GM18951 (cell line): ENCODE results near the gene DUSP16.
"Not testable (repeated sequence)": the region's sequence is repeated elsewhere in the genome, so short reads cannot be mapped to it uniquely, and the experiment has no call there.

Experiments used
- POLR2A ChIP-seq: IDR thresholded peaks from 4 replicates; pipeline ENCODE4 v1.6.1; 2011; ENCODE audit warnings: mild to moderate bottlenecking; ENCODE audit not compliant: insufficient read length, insufficient read depth; ENCODE audit errors: extremely low read depth
- in situ Hi-C: fragments of 300-500 bp; cut with MboI; formaldehyde crosslinking; loops from one replicate; pipeline ENCODE4 v1.12.0; 2022; ENCODE audit warnings: low sequenced_read_pairs, mixed read lengths, inconsistent platforms; ENCODE audit not compliant: unreplicated experiment

The DUSP16 gene

DNA sequence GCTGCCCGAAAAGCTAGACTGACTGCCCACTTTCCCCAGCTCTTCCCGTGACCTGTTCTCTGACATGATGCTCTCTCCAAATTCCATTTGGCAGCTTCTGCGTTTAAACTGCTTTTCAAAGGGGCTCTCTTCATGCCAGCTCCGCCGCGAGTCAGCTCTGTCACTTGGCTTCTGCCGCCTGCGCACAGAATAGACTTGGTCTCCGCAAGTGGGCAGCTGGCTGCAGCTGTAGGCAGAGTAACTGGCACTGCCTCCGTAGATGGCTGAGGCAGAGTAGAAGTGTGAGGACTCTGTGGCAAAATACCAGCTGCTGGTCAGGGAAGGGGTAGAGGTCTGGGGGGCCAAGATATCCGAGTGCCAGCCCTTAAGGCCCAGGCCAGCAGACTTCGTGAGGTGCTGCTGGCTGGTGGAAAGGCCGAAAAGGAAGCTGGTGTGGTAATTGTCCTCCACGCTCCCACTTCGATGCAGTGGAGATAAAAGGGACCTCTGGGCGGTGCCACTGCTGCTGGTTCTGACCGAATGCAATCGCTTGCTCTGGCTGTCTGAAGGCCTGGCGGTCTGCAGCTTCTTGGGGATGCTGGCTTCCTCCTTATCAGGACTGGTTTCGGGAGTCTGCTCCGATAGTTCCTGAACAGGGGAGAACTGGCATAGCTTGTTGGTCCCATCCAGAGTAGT lies 85.7 kb downstream of the DUSP16 start:
- in situ Hi-C loops = no loop called here
- TF ChIP-seq POLR2A = no peak

DNA sequence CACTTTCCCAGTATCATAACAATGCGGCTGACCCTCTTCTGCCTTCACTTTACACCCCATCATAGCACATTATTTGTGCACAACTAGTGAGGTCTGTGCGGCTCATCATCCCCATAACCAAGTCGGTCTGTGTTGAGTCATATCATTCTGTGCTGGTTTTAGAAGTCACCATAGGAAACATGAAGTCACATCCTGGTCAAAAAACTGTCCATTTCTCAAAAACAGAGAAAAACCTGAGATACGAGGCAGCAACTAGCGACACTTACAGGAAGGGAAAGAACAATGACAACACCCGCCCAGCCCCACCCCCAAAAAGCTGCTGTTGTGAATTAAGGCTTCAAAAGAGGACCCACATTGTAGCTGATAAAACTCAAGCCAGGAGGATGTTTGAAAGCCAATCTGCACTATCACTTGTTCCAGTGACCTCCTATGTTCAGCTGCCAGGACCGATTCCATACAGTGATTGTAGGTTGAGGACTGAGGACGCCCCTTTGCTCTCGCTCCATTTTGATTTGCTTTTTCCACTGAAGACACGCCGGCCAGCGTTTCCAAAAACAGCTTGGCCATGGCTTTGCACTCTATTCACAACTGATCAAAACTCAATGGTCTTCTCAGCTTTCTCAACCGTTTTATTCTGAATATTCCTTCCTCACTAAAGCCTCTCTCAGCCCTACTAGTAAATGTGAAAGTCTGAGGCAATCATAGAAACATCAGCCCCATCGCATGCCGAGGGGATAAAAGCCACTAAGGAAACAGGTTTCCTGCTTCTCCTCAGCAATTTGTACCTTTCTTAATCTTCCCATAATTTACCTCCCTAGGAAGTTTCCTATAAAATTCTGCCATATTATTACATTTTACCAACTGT lies 87.5 kb downstream of the DUSP16 start:
- TF ChIP-seq POLR2A = peak; percentile 14
- in situ Hi-C loops = no loop called here

DNA sequence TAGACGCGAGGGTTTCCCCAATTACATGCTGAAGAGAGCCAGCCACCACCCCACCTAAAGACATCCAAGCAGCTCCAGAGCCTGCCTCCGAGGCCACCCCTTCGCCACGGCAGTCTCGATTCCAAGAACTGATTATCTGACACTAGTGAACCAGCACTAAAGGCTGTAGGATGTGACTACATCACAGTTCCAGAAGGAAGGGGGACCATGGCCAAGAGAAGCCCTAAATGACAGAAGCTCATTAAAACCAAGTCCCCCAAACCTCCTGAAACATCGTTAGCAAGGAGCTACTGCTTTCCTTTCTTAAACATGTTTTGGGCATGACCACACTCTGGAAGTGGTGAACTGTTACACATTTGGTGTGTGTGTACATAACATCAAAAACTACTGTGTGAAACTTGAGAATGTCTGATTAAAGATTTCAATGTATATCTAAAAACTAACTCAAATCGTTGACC lies 88.2 kb downstream of the DUSP16 start:
- no peak for TF ChIP-seq POLR2A
- in situ Hi-C loops = no loop called here

DNA sequence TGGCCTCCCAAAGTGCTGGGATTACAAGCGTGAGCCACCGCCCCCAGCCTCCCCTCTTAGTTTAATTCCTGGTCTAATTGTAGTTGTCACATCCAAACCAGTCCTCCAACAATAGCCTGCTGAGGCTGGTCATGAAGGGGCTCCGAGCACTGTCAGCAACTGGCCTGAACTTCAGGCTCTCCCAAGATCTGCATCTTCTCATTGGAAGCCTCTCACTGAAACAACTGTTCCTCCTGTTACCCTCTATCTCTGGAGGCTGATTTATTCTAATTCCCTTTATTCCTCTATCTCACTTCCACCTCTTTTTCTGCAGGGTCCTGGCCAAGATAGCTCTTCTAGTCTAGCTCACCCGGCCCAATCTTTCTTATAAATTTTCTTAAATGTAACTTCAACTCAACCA lies 89.4 kb downstream of the DUSP16 start:
- in situ Hi-C loops = no loop called here
- TF ChIP-seq POLR2A = no peak

DNA sequence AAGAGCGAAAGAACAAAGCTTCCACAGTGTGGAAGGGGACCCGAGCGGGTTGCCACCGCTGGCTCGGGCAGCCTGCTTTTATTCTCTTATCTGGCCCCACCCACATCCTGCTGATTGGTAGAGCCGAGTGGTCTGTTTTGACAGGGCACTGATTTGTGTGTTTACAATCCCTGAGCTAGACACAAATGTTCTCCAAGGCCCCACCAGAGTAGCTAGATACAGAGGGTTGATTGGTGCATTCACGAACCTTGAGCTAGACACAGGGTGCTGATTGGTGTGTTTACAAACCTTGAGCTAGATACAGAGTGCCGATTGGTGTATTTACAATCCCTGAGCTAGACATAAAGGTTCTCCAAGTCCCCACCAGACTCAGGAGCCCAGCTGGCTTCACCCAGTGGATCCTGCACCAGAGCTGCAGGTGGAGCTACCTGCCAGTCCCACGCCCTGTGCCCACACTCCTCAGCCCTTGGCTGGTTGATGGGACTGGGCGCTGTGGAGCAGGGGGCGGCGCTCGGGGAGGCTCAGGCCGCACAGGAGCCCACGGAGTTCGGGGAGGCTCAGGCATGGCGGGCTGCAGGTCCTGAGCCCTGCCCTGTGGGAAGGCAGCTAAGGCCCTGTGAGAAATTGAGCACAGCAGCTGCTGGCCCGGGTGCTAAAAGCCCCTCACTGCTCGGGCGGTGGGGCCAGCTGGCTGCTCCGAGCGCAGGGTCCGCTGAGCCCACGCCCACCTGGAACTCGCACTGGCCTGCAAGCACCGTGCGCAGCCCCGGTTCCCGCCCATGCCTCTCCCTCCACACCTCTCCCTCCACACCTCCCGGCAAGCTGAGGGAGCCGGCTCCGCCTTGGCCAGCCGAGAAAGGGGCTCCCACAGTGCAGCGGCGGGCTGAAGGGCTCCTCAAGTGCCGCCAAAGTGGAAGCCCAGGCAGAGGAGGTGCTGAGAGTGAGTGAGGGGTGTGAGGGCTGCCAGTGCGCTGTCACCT lies 90.4 kb downstream of the DUSP16 start:
- in situ Hi-C loops = not testable (repeated sequence)

DNA sequence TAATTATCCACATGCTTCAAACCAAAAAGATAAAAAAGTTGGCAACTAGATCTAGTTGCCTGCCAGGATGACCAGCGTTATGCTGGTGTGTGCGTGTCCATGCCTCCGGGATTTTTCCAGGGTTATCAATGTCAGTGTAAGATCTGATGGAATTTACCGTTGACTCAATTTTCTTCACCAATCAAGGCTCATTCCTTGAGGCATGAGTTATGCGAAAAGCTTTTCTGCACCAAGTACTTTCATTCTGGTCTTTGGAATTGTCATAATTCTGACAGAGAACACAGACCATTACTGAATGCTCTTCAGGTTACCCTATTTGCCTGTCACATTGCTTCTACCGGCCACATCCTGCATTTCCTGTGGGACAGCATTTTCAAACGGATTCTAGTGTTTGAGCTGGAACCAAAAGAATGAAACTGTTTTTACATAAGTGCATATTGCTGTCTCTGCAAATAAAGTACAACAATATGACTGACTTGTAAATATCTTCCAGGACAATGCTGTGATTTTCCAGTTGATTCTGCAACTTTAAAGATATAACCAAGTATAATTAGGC lies 91.8 kb downstream of the DUSP16 start:
- in situ Hi-C loops = no loop called here
- no peak for TF ChIP-seq POLR2A

DNA sequence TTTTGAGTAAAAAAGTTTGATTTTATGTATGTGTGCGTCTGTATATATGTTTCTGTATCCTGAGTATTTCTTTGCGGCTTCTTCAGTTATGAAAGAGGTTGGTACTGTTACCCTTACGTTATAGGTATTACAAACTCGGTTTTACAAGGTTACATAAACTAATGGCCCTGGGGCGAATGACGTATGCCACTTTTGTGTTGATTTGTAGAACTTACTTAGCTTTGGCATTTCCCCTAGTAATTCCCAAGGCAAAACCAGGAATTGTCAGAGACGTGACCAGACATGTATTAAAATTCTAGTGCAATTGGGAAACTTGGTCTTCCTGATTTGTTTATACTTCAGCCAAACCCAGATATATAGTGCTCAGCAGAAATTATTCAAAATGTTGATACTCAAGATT lies 93.3 kb downstream of the DUSP16 start:
- in situ Hi-C loops = no loop called here
- no peak for TF ChIP-seq POLR2A

DNA sequence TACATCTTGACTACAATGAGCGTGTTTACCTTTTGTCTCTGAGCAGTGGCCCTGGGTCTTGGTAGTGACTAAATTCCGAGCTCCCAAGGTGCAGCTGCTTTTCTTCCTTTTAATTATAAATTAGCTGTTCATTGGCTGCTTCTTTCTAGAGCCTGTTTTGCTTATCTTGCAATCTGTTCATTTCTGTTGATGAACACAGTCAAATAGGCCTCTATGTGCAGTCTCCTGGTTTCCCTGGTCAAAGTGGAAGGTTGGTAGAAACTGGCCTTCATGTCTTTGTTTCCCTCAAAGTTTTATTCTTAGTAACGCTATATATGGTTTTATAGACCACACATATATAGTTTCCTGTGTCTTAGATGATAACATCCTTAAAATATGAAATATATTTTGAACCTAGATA lies 94.1 kb downstream of the DUSP16 start:
- in situ Hi-C loops = no loop called here
- no peak for TF ChIP-seq POLR2A

DNA sequence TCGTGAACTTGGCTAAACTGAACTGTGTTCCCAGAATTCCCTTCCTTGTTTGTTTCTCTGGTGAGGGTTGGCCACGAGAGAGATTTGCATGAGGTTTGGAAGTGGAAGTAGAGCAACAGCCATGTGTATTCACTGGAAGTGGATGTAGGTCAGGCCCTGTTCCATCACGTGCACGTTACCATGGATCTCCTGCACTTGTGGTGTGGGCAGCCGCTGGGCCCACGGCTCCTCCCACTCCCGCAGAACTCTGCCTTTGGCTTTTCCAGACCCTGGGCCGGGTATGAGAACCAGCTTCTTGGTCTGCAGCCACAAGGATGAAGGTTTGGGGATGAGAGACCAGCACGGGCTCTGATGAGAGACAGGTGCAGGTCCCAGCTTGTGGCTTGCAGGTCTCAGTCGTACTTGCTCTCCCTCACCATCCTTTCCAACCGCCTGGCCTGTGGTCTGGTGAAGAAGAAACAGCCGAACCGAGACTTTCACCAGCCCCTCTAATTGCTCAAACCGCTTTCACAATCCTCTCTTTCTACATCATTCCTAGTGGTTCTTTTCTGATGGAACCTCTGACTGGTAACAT lies 94.9 kb downstream of the DUSP16 start:
- TF ChIP-seq POLR2A = no peak
- in situ Hi-C loops = no loop called here

DNA sequence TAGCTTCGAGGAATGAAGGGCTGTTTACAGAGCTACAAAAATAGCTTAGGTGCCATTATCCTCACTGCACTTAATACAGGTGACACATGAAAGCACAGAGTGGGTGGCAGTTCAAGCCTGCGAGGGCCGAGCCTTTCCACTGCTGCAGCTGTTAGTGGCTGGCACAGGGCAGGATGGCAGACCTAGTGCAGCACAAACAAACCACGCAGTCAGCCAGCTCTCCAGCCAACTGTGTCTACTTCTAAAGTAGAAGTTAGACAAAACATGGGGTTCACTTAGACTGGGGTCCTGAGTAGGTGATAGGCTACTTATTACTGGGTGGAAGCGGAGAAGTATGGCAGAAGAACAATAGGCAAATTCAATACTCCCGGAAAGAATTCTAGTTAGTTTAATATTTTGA lies 95.4 kb downstream of the DUSP16 start:
- no peak for TF ChIP-seq POLR2A
- in situ Hi-C loops = no loop called here

DNA sequence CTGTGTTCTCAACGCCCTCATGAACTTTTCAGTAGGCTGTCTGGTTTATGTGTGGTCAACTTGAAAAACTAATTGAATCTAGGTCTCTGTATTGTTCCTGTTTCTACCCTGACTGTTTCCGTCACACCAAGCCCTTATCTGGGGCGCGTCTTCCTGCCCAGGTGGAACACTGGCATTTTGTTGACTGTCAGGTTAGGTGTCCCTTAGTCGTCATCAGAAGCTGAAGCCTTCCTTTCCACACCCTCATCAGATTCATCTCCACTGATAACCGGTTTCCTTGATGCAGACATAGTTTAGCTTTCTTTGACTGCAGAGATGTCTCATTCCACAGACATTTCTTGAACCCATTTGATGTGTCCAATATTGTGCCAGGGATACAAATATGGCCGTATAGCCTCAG lies 96.5 kb downstream of the DUSP16 start:
- no peak for TF ChIP-seq POLR2A
- in situ Hi-C loops = no loop called here

DNA sequence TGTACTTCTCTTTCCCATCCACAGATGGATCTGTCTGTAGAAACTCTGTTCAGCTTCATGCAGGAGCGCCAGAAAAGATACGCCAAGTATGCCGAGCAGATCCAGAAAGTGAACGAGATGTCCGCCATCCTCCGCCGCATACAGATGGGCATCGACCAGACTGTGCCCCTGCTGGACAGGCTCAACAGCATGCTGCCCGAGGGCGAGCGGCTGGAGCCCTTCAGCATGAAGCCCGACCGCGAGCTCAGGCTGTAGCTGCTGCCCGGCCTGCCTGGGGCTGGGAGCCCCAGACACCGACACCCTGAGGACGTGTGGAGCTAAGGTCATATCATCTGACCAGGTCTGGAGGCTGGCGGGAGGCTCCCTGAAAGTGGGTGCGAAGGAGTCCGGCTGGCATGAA lies 97.1 kb downstream of the DUSP16 start:
- TF ChIP-seq POLR2A = no peak
- in situ Hi-C loops = no loop called here

DNA sequence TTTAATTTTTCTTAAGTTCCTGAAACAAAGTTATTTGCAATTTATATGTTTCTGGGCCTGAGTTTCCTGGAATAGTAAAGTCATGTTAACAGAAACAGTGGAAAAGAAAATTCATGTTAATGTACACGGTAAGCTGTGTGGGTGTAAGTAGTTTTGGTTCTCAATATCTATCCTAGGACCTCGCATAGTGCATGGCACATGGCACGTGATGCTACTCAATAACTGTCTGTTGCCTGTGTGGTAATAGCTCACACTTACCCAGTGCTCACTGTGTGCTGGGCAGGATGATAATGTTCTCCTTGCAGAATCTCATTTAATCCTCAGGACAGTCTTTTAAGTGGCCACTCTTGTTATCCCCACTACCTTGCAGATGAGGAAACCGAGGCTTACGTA lies 100.7 kb downstream of the DUSP16 start:
- in situ Hi-C loops = no loop called here
- TF ChIP-seq POLR2A = no peak
